Measurements from ENCODE around the gene MSH5. TPM values are rescaled to one million over a fixed set of nuclear protein-coding genes. Genes with fewer than 3 reads are reported as not detected.

The MSH5 gene
- total RNA-seq, 2 experiments from 2014 or later = 96.9 to 105 TPM

- ATAC-seq (no peak), DNase-seq (no peak)
- ChIA-PET POLR2A (interaction anchor here (1.9 kb wide), 1 partner anchor 56 kb away, joined by 6 read pairs; the partner anchor contains the start of gene GPANK1), CTCF (no interaction called here)
- Mint-ChIP-seq H3K9me3 (no peaks in the 10 kb centered on the region), H3K27ac (no peak overlapping the region), H3K4me3 (no peak overlapping the region), H3K36me3 (ENCODE audit: low read depth) (no peaks in the 10 kb centered on the region), H3K27me3 (no peaks in the 10 kb centered on the region), H3K4me1 (ENCODE audit: low read depth) (peaks cover 8% of the 10 kb centered on the region)
- no peak for TF ChIP-seq CTCF (IDR thresholded peaks at IDR 0.05)
- intact Hi-C loops (cut with micrococcal nuclease) = no loop called here
Observed at GRCh38 chr6:31720196-31720770, 19.5 kb upstream of the MSH5 start.

GRCh38 chr6:31721351-31722020 is 18.3 kb upstream of the MSH5 start, which contains the start of gene LY6G6C:
LY6G6C (minus strand) TSS chr6:31721746; CDS start chr6:31721679, 67 bp downstream.
- intact Hi-C loops (cut with micrococcal nuclease) = no loop called here
- ATAC-seq (no peak), DNase-seq (no peak)
- CTCF ChIA-PET = no interaction called here
- peaks cover 18% of the 10 kb centered on the region for H3K4me1 Mint-ChIP-seq (ENCODE audit: low read depth)
- no peak for TF ChIP-seq CTCF (IDR thresholded peaks at IDR 0.05)
- no peaks in the 10 kb centered on the region for H3K36me3 Mint-ChIP-seq (ENCODE audit: low read depth)
- no peak within 1 kb of the TSS for H3K4me3 Mint-ChIP-seq
- POLR2A ChIA-PET = interaction anchor here (1.9 to 2.1 kb wide), 2 partner anchors 44 to 58 kb away, joined by 5 to 6 read pairs; partner anchors contain the start of gene GPANK1
- H3K9me3 Mint-ChIP-seq = no peaks in the 10 kb centered on the region
- H3K27me3 Mint-ChIP-seq = no peaks in the 10 kb centered on the region
- no peak within 1 kb of the TSS for H3K27ac Mint-ChIP-seq

- ChIA-PET POLR2A (interaction anchor here (1.9 to 2.1 kb wide), 2 partner anchors 44 to 58 kb away, joined by 5 to 6 read pairs; partner anchors contain the start of gene GPANK1), CTCF (interaction anchor here (1.2 kb wide), 1 partner anchor 34 kb away, joined by 3 read pairs; no protein-coding TSS in a partner anchor)
- Mint-ChIP-seq H3K36me3 (ENCODE audit: low read depth) (no peaks in the 10 kb centered on the region), H3K9me3 (no peaks in the 10 kb centered on the region), H3K4me3 (no peak overlapping the region), H3K4me1 (ENCODE audit: low read depth) (peaks cover 25% of the 10 kb centered on the region), H3K27me3 (no peaks in the 10 kb centered on the region), H3K27ac (no peak overlapping the region)
- no peak for TF ChIP-seq CTCF (IDR thresholded peaks at IDR 0.05)
- ATAC-seq (no peak), DNase-seq (no peak)
- intact Hi-C loops (cut with micrococcal nuclease) = no loop called here
Observed at GRCh38 chr6:31722173-31722572, 17.6 kb upstream of the MSH5 start.

- no peak within 1 kb of the TSS for H3K27ac Mint-ChIP-seq
Observed at GRCh38 chr6:31723245-31723979, 16.4 kb upstream of the MSH5 start, which contains the start of gene MPIG6B. MPIG6B (plus strand) TSS chr6:31723373; CDS start chr6:31723384, 11 bp downstream.

More at GRCh38 chr6:31723245-31723979, 16.4 kb upstream of the MSH5 start, which contains the start of gene MPIG6B:
- Mint-ChIP-seq H3K4me3 (no peak within 1 kb of the TSS), H3K4me1 (ENCODE audit: low read depth) (peaks cover 36% of the 10 kb centered on the region), H3K27me3 (no peaks in the 10 kb centered on the region), H3K9me3 (no peaks in the 10 kb centered on the region), H3K36me3 (ENCODE audit: low read depth) (peaks cover 1% of the 10 kb centered on the region)
- POLR2A ChIA-PET = interaction anchor here (0.8 to 2.1 kb wide), 6 partner anchors 9 to 83 kb away, joined by 3 to 5 read pairs (median 4); partner anchors contain the start of genes LSM2 and LY6G6D
- DNase-seq = no peak
- no peak for TF ChIP-seq CTCF (IDR thresholded peaks at IDR 0.05)
- ATAC-seq = no peak
- CTCF ChIA-PET = interaction anchor here (1.0 to 1.7 kb wide), 3 partner anchors 12 to 84 kb away, joined by 3 to 5 read pairs (median 3); partner anchors contain the start of gene LSM2
- intact Hi-C loops (cut with micrococcal nuclease) = no loop called here
